Measurements from ENCODE around the gene LRIG2.

DNA sequence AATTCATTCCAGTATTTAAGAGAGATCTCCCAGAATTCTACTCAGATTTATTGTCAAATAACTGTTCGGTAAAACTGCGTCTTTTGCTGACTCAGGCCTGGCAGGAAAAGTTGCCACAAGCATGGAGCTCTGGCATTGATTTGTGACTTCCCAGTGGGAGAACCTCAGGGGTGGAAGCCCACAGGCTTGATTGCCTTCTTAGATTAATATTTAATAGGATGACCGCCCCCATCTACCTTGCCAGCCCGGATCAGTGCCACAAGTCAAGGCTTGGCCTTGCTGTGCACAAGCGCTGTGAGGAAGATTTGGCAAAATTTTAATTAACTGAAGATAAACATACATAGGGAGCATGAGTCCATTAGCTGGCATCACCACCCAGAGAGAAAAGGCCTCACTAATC is 93.5 kb downstream of the LRIG2 start:
- TF ChIP-seq POLR2AphosphoS5 (IDR thresholded peaks at IDR 0.05; ENCODE audit: low read depth, low read length), result no peak
- TF ChIP-seq POLR2A (IDR thresholded peaks at IDR 0.05; ENCODE audit: low read depth, low read length), result no peak
- no peak for TF ChIP-seq TAF1 (IDR thresholded peaks at IDR 0.05; ENCODE audit: borderline replicate concordance, low read depth, low read length)
